ENCODE results near the gene GALNT2. TPM values are rescaled to one million over a fixed set of nuclear protein-coding genes. Genes with fewer than 3 reads are reported as not detected.

The GALNT2 gene
- total and polyA plus RNA-seq, 3 donors from 2014 or later: 63.0 to 135 (median 114) TPM

GRCh38 chr1:230191855-230192254 is 124.8 kb downstream of the GALNT2 start:
- intact Hi-C loops (cut with DNase I; ENCODE audit: low total_unique reads): no loop called here
- no peaks in the 10 kb centered on the region for H3K36me3 ChIP-seq (ENCODE audit: low read depth, missing control alignments)
- H3K4me3 ChIP-seq: no peak overlapping the region
- H3K4me1 ChIP-seq: peaks cover 25% of the 10 kb centered on the region
- TF ChIP-seq POLR2A (IDR thresholded peaks at IDR 0.05) (no peak), CTCF (IDR thresholded peaks at IDR 0.05) (no peak)
- H3K27me3 ChIP-seq: no peaks in the 10 kb centered on the region
- no peaks in the 10 kb centered on the region for H3K9me3 ChIP-seq
- DNase-seq: no peak
- peak overlapping the region; percentile 40 to 84 for H3K27ac ChIP-seq
- 90 to 93% methylated on average over 4 of the region's 4 CpGs for WGBS, 2 donors

- Histone ChIP-seq H3K36me3 (ENCODE audit: low read depth, missing control alignments) (no peaks in the 10 kb centered on the region), H3K27ac (no peak overlapping the region), H3K27me3 (no peaks in the 10 kb centered on the region), H3K9me3 (no peaks in the 10 kb centered on the region), H3K4me3 (no peak overlapping the region), H3K4me1 (peaks cover 22% of the 10 kb centered on the region)
- intact Hi-C loops (cut with DNase I; ENCODE audit: low total_unique reads): no loop called here
- WGBS, 2 donors: 75 to 79% methylated on average over 7 of the region's 7 CpGs
- DNase-seq: no peak
- no peak for TF ChIP-seq CTCF (IDR thresholded peaks at IDR 0.05)
- no peak for TF ChIP-seq POLR2A (IDR thresholded peaks at IDR 0.05)
These were observed 127.5 kb downstream of the GALNT2 start for GRCh38 chr1:230194525-230194924.

- Histone ChIP-seq H3K4me3 (no peak overlapping the region), H3K4me1 (peaks cover 22% of the 10 kb centered on the region), H3K36me3 (ENCODE audit: low read depth, missing control alignments) (no peaks in the 10 kb centered on the region), H3K27ac (no peak overlapping the region), H3K27me3 (no peaks in the 10 kb centered on the region), H3K9me3 (no peaks in the 10 kb centered on the region)
- DNase-seq: no peak
- intact Hi-C loops (cut with DNase I; ENCODE audit: low total_unique reads): no loop called here
- TF ChIP-seq CTCF (IDR thresholded peaks at IDR 0.05) (no peak), POLR2A (IDR thresholded peaks at IDR 0.05) (no peak)
- 55 to 83% methylated on average over 3 of the region's 3 CpGs for WGBS, 2 donors
These were observed 128.2 kb downstream of the GALNT2 start for GRCh38 chr1:230195199-230195598.

- Histone ChIP-seq H3K36me3 (ENCODE audit: low read depth, missing control alignments) (no peaks in the 10 kb centered on the region), H3K4me3 (no peak overlapping the region), H3K9me3 (no peaks in the 10 kb centered on the region), H3K27ac (no peak overlapping the region), H3K27me3 (no peaks in the 10 kb centered on the region), H3K4me1 (peaks cover 18% of the 10 kb centered on the region)
- WGBS, 2 donors: 97 to 100% methylated on average over 5 of the region's 5 CpGs
- TF ChIP-seq CTCF (IDR thresholded peaks at IDR 0.05): no peak
- TF ChIP-seq POLR2A (IDR thresholded peaks at IDR 0.05): no peak
- intact Hi-C loops (cut with DNase I; ENCODE audit: low total_unique reads): no loop called here
- no peak for DNase-seq
These were observed 129.0 kb downstream of the GALNT2 start for GRCh38 chr1:230196077-230196476.
